ENCODE results near the gene HSD17B1.
A peak's percentile ranks its signal among the peaks of the same experiment; 100 is the strongest.

HSD17B1 gene

GRCh38 chr17:42563543-42563942 lies 10.8 kb downstream of the HSD17B1 start:
- Histone ChIP-seq H3K4me2 (ENCODE audit: low read length, poor library complexity, severe bottlenecking) (no peak overlapping the region), H3K79me1 (replicated peaks; ENCODE audit: low read length, poor library complexity, severe bottlenecking) (peaks cover 24% of the 10 kb centered on the region), H2BK12ac (ENCODE audit: low read length in 2 of 2) (no peak overlapping the region), H3K18ac (ENCODE audit: low read depth in 1 of 2, low read length in 2 of 2) (no peak overlapping the region), H3K4me3 (ENCODE audit: insufficient read depth in 1 of 2, low read depth in 1 of 2, low read length in 2 of 2) (peak overlapping the region in 1 of 2 experiments; percentile 95), H3K27me3 (ENCODE audit: control insufficient read depth in 1 of 2, insufficient read depth in 1 of 2, low read length in 2 of 2) (no peaks in the 10 kb centered on the region), H3K9me3 (ENCODE audit: control insufficient read depth, low read length) (no peaks in the 10 kb centered on the region), H2BK15ac (ENCODE audit: low read depth, poor library complexity, severe bottlenecking) (no peak overlapping the region), H3K4me1 (ENCODE audit: control insufficient read depth, insufficient read depth, low read depth, low read length) (peaks cover 46% of the 10 kb centered on the region), H3K36me3 (ENCODE audit: control insufficient read depth in 1 of 2, insufficient read depth in 2 of 2, low read depth in 1 of 2, low read length in 2 of 2) (peaks cover 36 to 43% of the 10 kb centered on the region in 2 experiments), H2AK5ac (ENCODE audit: low read length, severe bottlenecking) (no peak overlapping the region), H2BK5ac (ENCODE audit: low read depth, low read length, poor library complexity, severe bottlenecking) (no peak overlapping the region), H3K4ac (ENCODE audit: low read depth in 1 of 2, low read length in 2 of 2) (no peak overlapping the region), H4K91ac (ENCODE audit: low read length) (no peak overlapping the region), H2AFZ (ENCODE audit: low read depth, low read length) (no peak overlapping the region), H3K27ac (ENCODE audit: low read length, poor library complexity, severe bottlenecking) (no peak overlapping the region), H2BK120ac (ENCODE audit: low read depth, low read length) (no peak overlapping the region), H4K8ac (ENCODE audit: low read length) (no peak overlapping the region), H3K14ac (ENCODE audit: low read length in 2 of 2) (no peak overlapping the region), H3K23ac (ENCODE audit: low read length in 2 of 2) (no peak overlapping the region), H3K9ac (ENCODE audit: low read length) (peak overlapping the region; percentile 97)
- no peak for DNase-seq
- WGBS: 84% methylated on average over 1 of the region's 1 CpG

- Histone ChIP-seq H2AFZ (ENCODE audit: low read depth, low read length) (no peak overlapping the region), H3K27ac (ENCODE audit: low read length, poor library complexity, severe bottlenecking) (no peak overlapping the region), H3K4me1 (ENCODE audit: control insufficient read depth, insufficient read depth, low read depth, low read length) (peaks cover 49% of the 10 kb centered on the region)
These were observed 11.2 kb downstream of the HSD17B1 start for GRCh38 chr17:42563950-42564349.

GRCh38 chr17:42564815-42565522 lies 12.2 kb downstream of the HSD17B1 start:
- no peak overlapping the region for H3K4me2 ChIP-seq (ENCODE audit: low read length, poor library complexity, severe bottlenecking)
- no peak overlapping the region for H2AFZ ChIP-seq (ENCODE audit: low read depth, low read length)
- H2AK5ac ChIP-seq (ENCODE audit: low read length, severe bottlenecking): no peak overlapping the region
- H2BK5ac ChIP-seq (ENCODE audit: low read depth, low read length, poor library complexity, severe bottlenecking): no peak overlapping the region
- no peak overlapping the region for H4K8ac ChIP-seq (ENCODE audit: low read length)
- peaks cover 49% of the 10 kb centered on the region for H3K4me1 ChIP-seq (ENCODE audit: control insufficient read depth, insufficient read depth, low read depth, low read length)
- no peak overlapping the region for H3K14ac ChIP-seq (ENCODE audit: low read length in 2 of 2)
- no peak overlapping the region for H3K4ac ChIP-seq (ENCODE audit: low read depth in 1 of 2, low read length in 2 of 2)
- H3K9ac ChIP-seq (ENCODE audit: low read length): peak overlapping the region; percentile 14
- no peak overlapping the region for H2BK120ac ChIP-seq (ENCODE audit: low read depth, low read length)
- no peak overlapping the region for H2BK12ac ChIP-seq (ENCODE audit: low read length in 2 of 2)
- no peak overlapping the region for H4K91ac ChIP-seq (ENCODE audit: low read length)
- H3K9me3 ChIP-seq (ENCODE audit: control insufficient read depth, low read length): no peaks in the 10 kb centered on the region
- H3K27me3 ChIP-seq (ENCODE audit: control insufficient read depth in 1 of 2, insufficient read depth in 1 of 2, low read length in 2 of 2): no peaks in the 10 kb centered on the region
- H3K4me3 ChIP-seq (ENCODE audit: insufficient read depth in 1 of 2, low read depth in 1 of 2, low read length in 2 of 2): no peak overlapping the region
- peaks cover 51 to 57% of the 10 kb centered on the region in 2 experiments for H3K36me3 ChIP-seq (ENCODE audit: control insufficient read depth in 1 of 2, insufficient read depth in 2 of 2, low read depth in 1 of 2, low read length in 2 of 2)
- WGBS: 89% methylated on average over 15 of the region's 15 CpGs
- no peak overlapping the region for H2BK15ac ChIP-seq (ENCODE audit: low read depth, poor library complexity, severe bottlenecking)
- H3K27ac ChIP-seq (ENCODE audit: low read length, poor library complexity, severe bottlenecking): no peak overlapping the region
- no peak for DNase-seq
- H3K79me1 ChIP-seq (replicated peaks; ENCODE audit: low read length, poor library complexity, severe bottlenecking): peaks cover 31% of the 10 kb centered on the region
- no peak overlapping the region for H3K18ac ChIP-seq (ENCODE audit: low read depth in 1 of 2, low read length in 2 of 2)
- H3K23ac ChIP-seq (ENCODE audit: low read length in 2 of 2): no peak overlapping the region

More at GRCh38 chr17:42563950-42564349, 11.2 kb downstream of the HSD17B1 start:
- H3K4me2 ChIP-seq (ENCODE audit: low read length, poor library complexity, severe bottlenecking): no peak overlapping the region
- no peak overlapping the region for H3K4ac ChIP-seq (ENCODE audit: low read depth in 1 of 2, low read length in 2 of 2)
- no peak overlapping the region for H2BK15ac ChIP-seq (ENCODE audit: low read depth, poor library complexity, severe bottlenecking)
- peaks cover 40 to 47% of the 10 kb centered on the region in 2 experiments for H3K36me3 ChIP-seq (ENCODE audit: control insufficient read depth in 1 of 2, insufficient read depth in 2 of 2, low read depth in 1 of 2, low read length in 2 of 2)
- H2BK5ac ChIP-seq (ENCODE audit: low read depth, low read length, poor library complexity, severe bottlenecking): no peak overlapping the region
- no peaks in the 10 kb centered on the region for H3K27me3 ChIP-seq (ENCODE audit: control insufficient read depth in 1 of 2, insufficient read depth in 1 of 2, low read length in 2 of 2)
- H3K9me3 ChIP-seq (ENCODE audit: control insufficient read depth, low read length): no peaks in the 10 kb centered on the region
- no peak overlapping the region for H2BK12ac ChIP-seq (ENCODE audit: low read length in 2 of 2)
- H4K91ac ChIP-seq (ENCODE audit: low read length): no peak overlapping the region
- peak overlapping the region in 1 of 2 experiments; percentile 95 for H3K4me3 ChIP-seq (ENCODE audit: insufficient read depth in 1 of 2, low read depth in 1 of 2, low read length in 2 of 2)
- no peak overlapping the region for H3K14ac ChIP-seq (ENCODE audit: low read length in 2 of 2)
- H2BK120ac ChIP-seq (ENCODE audit: low read depth, low read length): no peak overlapping the region
- no peak for DNase-seq
- H3K23ac ChIP-seq (ENCODE audit: low read length in 2 of 2): no peak overlapping the region
- H2AK5ac ChIP-seq (ENCODE audit: low read length, severe bottlenecking): no peak overlapping the region
- H3K18ac ChIP-seq (ENCODE audit: low read depth in 1 of 2, low read length in 2 of 2): no peak overlapping the region
- WGBS: 78% methylated on average over 7 of the region's 9 CpGs
- H3K9ac ChIP-seq (ENCODE audit: low read length): peak overlapping the region; percentile 97
- H3K79me1 ChIP-seq (replicated peaks; ENCODE audit: low read length, poor library complexity, severe bottlenecking): peaks cover 28% of the 10 kb centered on the region
- no peak overlapping the region for H4K8ac ChIP-seq (ENCODE audit: low read length)

GRCh38 chr17:42565523-42566214 lies 12.9 kb downstream of the HSD17B1 start:
- H3K23ac ChIP-seq (ENCODE audit: low read length in 2 of 2): no peak overlapping the region
- no peak for DNase-seq
- H3K4ac ChIP-seq (ENCODE audit: low read depth in 1 of 2, low read length in 2 of 2): no peak overlapping the region
- no peak overlapping the region for H3K27ac ChIP-seq (ENCODE audit: low read length, poor library complexity, severe bottlenecking)
- H3K4me2 ChIP-seq (ENCODE audit: low read length, poor library complexity, severe bottlenecking): no peak overlapping the region
- no peak overlapping the region for H2BK120ac ChIP-seq (ENCODE audit: low read depth, low read length)
- H2AK5ac ChIP-seq (ENCODE audit: low read length, severe bottlenecking): no peak overlapping the region
- 95% methylated on average over 16 of the region's 16 CpGs for WGBS
- H3K4me3 ChIP-seq (ENCODE audit: insufficient read depth in 1 of 2, low read depth in 1 of 2, low read length in 2 of 2): no peak overlapping the region
- no peak overlapping the region for H3K18ac ChIP-seq (ENCODE audit: low read depth in 1 of 2, low read length in 2 of 2)
- peaks cover 57 to 61% of the 10 kb centered on the region in 2 experiments for H3K36me3 ChIP-seq (ENCODE audit: control insufficient read depth in 1 of 2, insufficient read depth in 2 of 2, low read depth in 1 of 2, low read length in 2 of 2)
- peak overlapping the region; percentile 2 for H4K91ac ChIP-seq (ENCODE audit: low read length)
- peaks cover 31% of the 10 kb centered on the region for H3K79me1 ChIP-seq (replicated peaks; ENCODE audit: low read length, poor library complexity, severe bottlenecking)
- H4K8ac ChIP-seq (ENCODE audit: low read length): peak overlapping the region; percentile 94
- no peaks in the 10 kb centered on the region for H3K27me3 ChIP-seq (ENCODE audit: control insufficient read depth in 1 of 2, insufficient read depth in 1 of 2, low read length in 2 of 2)
- H3K9ac ChIP-seq (ENCODE audit: low read length): peak overlapping the region; percentile 91
- no peak overlapping the region for H3K14ac ChIP-seq (ENCODE audit: low read length in 2 of 2)
- H3K4me1 ChIP-seq (ENCODE audit: control insufficient read depth, insufficient read depth, low read depth, low read length): peaks cover 49% of the 10 kb centered on the region
- H2BK5ac ChIP-seq (ENCODE audit: low read depth, low read length, poor library complexity, severe bottlenecking): no peak overlapping the region
- no peaks in the 10 kb centered on the region for H3K9me3 ChIP-seq (ENCODE audit: control insufficient read depth, low read length)
- no peak overlapping the region for H2AFZ ChIP-seq (ENCODE audit: low read depth, low read length)
- no peak overlapping the region for H2BK12ac ChIP-seq (ENCODE audit: low read length in 2 of 2)
- H2BK15ac ChIP-seq (ENCODE audit: low read depth, poor library complexity, severe bottlenecking): no peak overlapping the region

All from mesenchymal stem cell (in vitro differentiated cells and primary cell).